ENCODE measurements around the gene NT5M. TPM values are rescaled to one million over a fixed set of nuclear protein-coding genes. Genes with fewer than 3 reads are reported as not detected.
"Not testable (repeated sequence)": the region's sequence is repeated elsewhere in the genome, so short reads cannot be mapped to it uniquely, and the experiment has no call there.

NT5M gene
- total RNA-seq, 1 experiment from 2014 or later: 8.6 TPM

GRCh38 chr17:17382971-17383370 is 79.8 kb downstream of the NT5M start:
- Histone ChIP-seq H3K9me2 (replicated peaks; ENCODE audit: low read length) (no peaks in the 10 kb centered on the region), H3K9ac (ENCODE audit: low read length) (no peak overlapping the region), H3K4me3 (ENCODE audit: low read length) (no peak overlapping the region), H2AFZ (ENCODE audit: low read length) (no peak overlapping the region), H3K4me1 (ENCODE audit: insufficient read depth, low read length) (peaks cover 21% of the 10 kb centered on the region), H3F3A (ENCODE audit: low read length, unreplicated experiment) (no peaks in the 10 kb centered on the region), H3K27me3 (ENCODE audit: low read length) (no peaks in the 10 kb centered on the region), H3K36me3 (ENCODE audit: low read depth, low read length) (no peaks in the 10 kb centered on the region), H3K27ac (ENCODE audit: low read length) (no peak overlapping the region), H4K20me1 (ENCODE audit: low read length) (no peaks in the 10 kb centered on the region), H3K79me2 (ENCODE audit: low read length) (no peaks in the 10 kb centered on the region), H3K4me2 (ENCODE audit: low read length) (no peak overlapping the region), H3K9me3 (ENCODE audit: low read length) (no peaks in the 10 kb centered on the region)
- ChIA-PET CTCF (no interaction called here), POLR2A (ENCODE audit: unreplicated experiment) (interaction anchor here (0.7 kb wide), 1 partner anchor 799 kb away, joined by 4 read pairs; no protein-coding TSS in a partner anchor)
- TF ChIP-seq, protein P1, sequence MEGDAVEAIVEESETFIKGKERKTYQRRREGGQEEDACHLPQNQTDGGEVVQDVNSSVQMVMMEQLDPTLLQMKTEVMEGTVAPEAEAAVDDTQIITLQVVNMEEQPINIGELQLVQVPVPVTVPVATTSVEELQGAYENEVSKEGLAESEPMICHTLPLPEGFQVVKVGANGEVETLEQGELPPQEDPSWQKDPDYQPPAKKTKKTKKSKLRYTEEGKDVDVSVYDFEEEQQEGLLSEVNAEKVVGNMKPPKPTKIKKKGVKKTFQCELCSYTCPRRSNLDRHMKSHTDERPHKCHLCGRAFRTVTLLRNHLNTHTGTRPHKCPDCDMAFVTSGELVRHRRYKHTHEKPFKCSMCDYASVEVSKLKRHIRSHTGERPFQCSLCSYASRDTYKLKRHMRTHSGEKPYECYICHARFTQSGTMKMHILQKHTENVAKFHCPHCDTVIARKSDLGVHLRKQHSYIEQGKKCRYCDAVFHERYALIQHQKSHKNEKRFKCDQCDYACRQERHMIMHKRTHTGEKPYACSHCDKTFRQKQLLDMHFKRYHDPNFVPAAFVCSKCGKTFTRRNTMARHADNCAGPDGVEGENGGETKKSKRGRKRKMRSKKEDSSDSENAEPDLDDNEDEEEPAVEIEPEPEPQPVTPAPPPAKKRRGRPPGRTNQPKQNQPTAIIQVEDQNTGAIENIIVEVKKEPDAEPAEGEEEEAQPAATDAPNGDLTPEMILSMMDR (conservative IDR thresholded peaks at IDR 0.05; ENCODE audit: low read depth, low read length): no peak
- TF ChIP-seq EZH2phosphoT487 (IDR thresholded peaks at IDR 0.05; ENCODE audit: borderline replicate concordance, low read length): no peak
- TF ChIP-seq EZH2 (IDR thresholded peaks at IDR 0.05; ENCODE audit: low read length, unreplicated experiment): no peak
- intact Hi-C loops (cut with micrococcal nuclease): no loop called here
- BruUV-seq (replicated peaks): no TSS peak
- DNase-seq: no peak
- ATAC-seq: no peak

DNA sequence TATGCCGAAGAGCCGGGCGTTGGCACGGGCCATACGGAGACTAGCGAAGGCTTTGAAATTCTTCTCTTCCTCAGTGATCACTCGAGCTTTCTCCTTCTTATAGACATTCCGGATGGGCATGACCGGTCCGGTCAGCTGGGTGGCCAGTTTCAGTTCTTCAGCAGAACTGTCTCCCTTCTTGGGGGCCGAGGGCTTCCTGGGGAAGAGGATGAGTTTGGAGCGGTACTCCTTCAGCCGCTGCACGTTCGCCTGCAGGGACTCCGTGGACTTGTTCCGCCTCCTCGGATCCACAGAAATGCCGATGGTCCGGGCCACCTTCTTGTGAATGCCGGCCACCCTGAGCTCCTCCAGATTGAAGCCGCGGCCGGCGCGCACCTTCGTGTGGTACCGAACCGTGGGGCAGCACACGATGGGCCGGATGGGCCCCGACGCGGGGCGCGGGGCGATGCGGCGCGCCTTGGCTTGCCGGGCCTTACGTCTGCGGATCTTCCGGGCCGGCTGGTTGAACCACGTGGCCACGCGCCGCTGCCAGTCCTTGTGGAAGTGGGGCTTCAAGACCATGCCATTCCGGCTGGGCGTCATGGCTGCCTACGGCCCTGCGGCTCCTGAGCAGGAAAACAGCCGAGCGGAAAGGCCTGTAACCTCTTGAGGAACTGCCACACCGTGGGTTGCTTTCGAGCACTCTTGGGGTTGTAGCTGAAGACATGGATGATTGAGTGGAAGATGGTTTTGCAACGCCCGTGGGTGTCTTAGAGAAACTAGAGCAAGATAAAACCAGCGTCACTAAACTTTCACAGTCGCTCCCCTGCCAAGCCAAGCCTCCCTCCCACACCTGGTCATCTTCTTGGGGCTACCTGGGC is 80.5 kb downstream of the NT5M start:
- POLR2A ChIA-PET (ENCODE audit: unreplicated experiment); H3K36me3 ChIP-seq (ENCODE audit: low read depth, low read length); H2AFZ ChIP-seq (ENCODE audit: low read length); H3K4me2 ChIP-seq (ENCODE audit: low read length); H3K79me2 ChIP-seq (ENCODE audit: low read length); H3F3A ChIP-seq (ENCODE audit: low read length, unreplicated experiment); ATAC-seq; H3K9ac ChIP-seq (ENCODE audit: low read length); intact Hi-C loops (cut with micrococcal nuclease); H3K27ac ChIP-seq (ENCODE audit: low read length); H3K9me2 ChIP-seq (replicated peaks; ENCODE audit: low read length); CTCF ChIA-PET; H4K20me1 ChIP-seq (ENCODE audit: low read length); H3K9me3 ChIP-seq (ENCODE audit: low read length); DNase-seq; H3K27me3 ChIP-seq (ENCODE audit: low read length); H3K4me3 ChIP-seq (ENCODE audit: low read length): not testable (repeated sequence)
- H3K4me1 ChIP-seq (ENCODE audit: insufficient read depth, low read length): peaks cover 23% of the 10 kb centered on the region
- BruUV-seq (replicated peaks): TSS peak; percentile 100

- no peaks in the 10 kb centered on the region for H3K27me3 ChIP-seq (ENCODE audit: low read length)
- ChIA-PET CTCF (no interaction called here), POLR2A (ENCODE audit: unreplicated experiment) (no interaction called here)
- H3K9ac ChIP-seq (ENCODE audit: low read length): no peak overlapping the region
- H3K27ac ChIP-seq (ENCODE audit: low read length): no peak overlapping the region
- no peak overlapping the region for H3K4me3 ChIP-seq (ENCODE audit: low read length)
- intact Hi-C loops (cut with micrococcal nuclease): no loop called here
- ATAC-seq: no peak
- H3K9me3 ChIP-seq (ENCODE audit: low read length): no peaks in the 10 kb centered on the region
- no TSS peak for BruUV-seq (replicated peaks)
- H3K4me2 ChIP-seq (ENCODE audit: low read length): no peak overlapping the region
- no peaks in the 10 kb centered on the region for H4K20me1 ChIP-seq (ENCODE audit: low read length)
- peaks cover 23% of the 10 kb centered on the region for H3K4me1 ChIP-seq (ENCODE audit: insufficient read depth, low read length)
- H2AFZ ChIP-seq (ENCODE audit: low read length): no peak overlapping the region
- no peaks in the 10 kb centered on the region for H3K9me2 ChIP-seq (replicated peaks; ENCODE audit: low read length)
- no peaks in the 10 kb centered on the region for H3K36me3 ChIP-seq (ENCODE audit: low read depth, low read length)
- no peak for DNase-seq
- H3F3A ChIP-seq (ENCODE audit: low read length, unreplicated experiment): no peaks in the 10 kb centered on the region
- TF ChIP-seq, protein P1 (conservative IDR thresholded peaks at IDR 0.05; ENCODE audit: low read depth, low read length): no peak
- TF ChIP-seq EZH2phosphoT487 (IDR thresholded peaks at IDR 0.05; ENCODE audit: borderline replicate concordance, low read length) (no peak), EZH2 (IDR thresholded peaks at IDR 0.05; ENCODE audit: low read length, unreplicated experiment) (no peak)
- no peaks in the 10 kb centered on the region for H3K79me2 ChIP-seq (ENCODE audit: low read length)
Observed at GRCh38 chr17:17384291-17384615, 81.1 kb downstream of the NT5M start.
